SK-N-SH (cell line): ENCODE data around the gene SMARCA4. TPM values are rescaled to one million over a fixed set of nuclear protein-coding genes. Genes with fewer than 3 reads are reported as not detected.

Source experiments
- CTCF ChIA-PET: fragments of 300-600, 350-600 bp; formaldehyde crosslinking; extraction: SDS; loops from one replicate; lab custom pipeline; 2021; lab: Yijun Ruan, JAX
- POLR2A ChIA-PET: fragments of 350-600 bp; sonication (Branson Sonifier 250); formaldehyde crosslinking; extraction: SDS; loops from one replicate; lab custom pipeline; 2020; ENCODE audit warnings: antibody characterized with exemption, inconsistent platforms; lab: Yijun Ruan, JAX
- DNase-seq: peaks from one replicate; pipeline ENCODE4 v3.0.0; 2012
- H2AFZ ChIP-seq: fragments of 200-600 bp; sonication (generic); 2 replicates; pipeline ENCODE4 v1.8.1; 2016; ENCODE audit warnings: antibody characterized with exemption, mild to moderate bottlenecking, low read depth
- H3F3A ChIP-seq: fragments of 200-600 bp; sonication (generic); replicated peaks from 2 replicates; pipeline ENCODE3; 2016; ENCODE audit warnings: antibody characterized with exemption, mild to moderate bottlenecking; ENCODE audit not compliant: insufficient read depth
- H3K27ac ChIP-seq, 2 experiments: fragments of 200-500 bp in 1 of 2; fragments of 200-600 bp in 1 of 2; sonication (Bioruptor generic) in 1 of 2; sonication (generic), shearing (Covaris generic) in 1 of 2; 2 replicates each; pipeline versions ENCODE4 v1.5.1 to v1.6.1; 2014 to 2016; ENCODE audit warnings: low read depth in 2 of 2, inconsistent platforms in 1 of 2, low read length in 1 of 2, mild to moderate bottlenecking in 1 of 2, mixed read lengths in 1 of 2
- H3K27me3 ChIP-seq: fragments of 200-600 bp; sonication (generic), shearing (Covaris generic); 2 replicates; pipeline ENCODE4 v1.6.1; 2016; ENCODE audit warnings: mixed run types; ENCODE audit not compliant: insufficient read depth
- H3K36me3 ChIP-seq, 2 experiments: fragments of 200-500 bp in 1 of 2; fragments of 200-600 bp in 1 of 2; sonication (Bioruptor generic) in 1 of 2; sonication (generic) in 1 of 2; replicated peaks in 1 of 2; 2 replicates each; pipeline versions ENCODE3 to v1.5.1; 2014 to 2016; ENCODE audit warnings: low read length in 1 of 2, mild to moderate bottlenecking in 1 of 2; ENCODE audit not compliant: insufficient read depth in 2 of 2, control insufficient read depth in 1 of 2
- H3K4me1 ChIP-seq, 2 experiments: fragments of 200-500 bp in 1 of 2; fragments of 200-600 bp in 1 of 2; sonication (Bioruptor generic) in 1 of 2; sonication (generic), shearing (Covaris generic) in 1 of 2; 2 replicates each; pipeline versions ENCODE4 v1.5.1 to v1.6.1; 2014 to 2016; ENCODE audit warnings: low read depth in 1 of 2, low read length in 1 of 2, mixed run types in 1 of 2; ENCODE audit not compliant: insufficient read depth in 2 of 2, control insufficient read depth in 1 of 2
- H3K4me2 ChIP-seq: fragments of 200-600 bp; sonication (generic), shearing (Covaris generic); 2 replicates; pipeline ENCODE4 v1.6.1; 2017; ENCODE audit warnings: mixed run types
- H3K4me3 ChIP-seq, 2 experiments: fragments of 200-500 bp in 1 of 2; fragments of 200-600 bp in 1 of 2; sonication (Bioruptor generic) in 1 of 2; sonication (generic), shearing (Covaris generic) in 1 of 2; 2 replicates each; pipeline versions ENCODE4 v1.5.1 to v1.8.1; 2014 to 2016; ENCODE audit warnings: low read depth in 2 of 2, inconsistent platforms in 1 of 2, low read length in 1 of 2, mild to moderate bottlenecking in 1 of 2, mixed read lengths in 1 of 2, moderate library complexity in 1 of 2
- H3K79me2 ChIP-seq: fragments of 200-600 bp; sonication (generic); 2 replicates; pipeline ENCODE4 v1.8.1; 2017; ENCODE audit warnings: mild to moderate bottlenecking; ENCODE audit not compliant: insufficient read depth
- H3K9ac ChIP-seq: fragments of 200-600 bp; sonication (generic); 2 replicates; pipeline ENCODE4 v1.6.1; 2017; ENCODE audit warnings: mixed run types
- H3K9me2 ChIP-seq: fragments of 200-600 bp; sonication (generic); 2 replicates; pipeline ENCODE4 v1.6.1; 2017; ENCODE audit warnings: mixed run types
- H3K9me3 ChIP-seq: fragments of 200-600 bp; sonication (generic); 2 replicates; pipeline ENCODE4 v1.6.1; 2017; ENCODE audit warnings: mixed run types, mild to moderate bottlenecking, moderate library complexity
- H4K20me1 ChIP-seq: fragments of 200-600 bp; sonication (generic); 2 replicates; pipeline ENCODE4 v1.6.1; 2017; ENCODE audit warnings: mild to moderate bottlenecking, mixed run types; ENCODE audit not compliant: insufficient read depth
- CHD2 ChIP-seq: fragments of 150-350 bp; IDR thresholded peaks from 2 replicates; pipeline ENCODE4 v1.6.1; 2018; ENCODE audit warnings: low read length; ENCODE audit not compliant: partially characterized antibody
- CTCF ChIP-seq: fragments of 200-600 bp; sonication (generic); IDR thresholded peaks from 2 replicates; pipeline ENCODE4 v1.6.1; 2017; ENCODE audit warnings: antibody characterized with exemption, mild to moderate bottlenecking, moderate library complexity
- ELF1 ChIP-seq: IDR thresholded peaks from 2 replicates; pipeline ENCODE4 v1.4.0; 2012
- EP300 ChIP-seq, 2 experiments: IDR thresholded peaks; 2 replicates each; pipeline versions ENCODE4 v1.4.0 to v1.6.1; 2012; ENCODE audit warnings: borderline replicate concordance in 1 of 2, low read depth in 1 of 2, low read length in 1 of 2
- GATA2 ChIP-seq: sonication (generic); formaldehyde crosslinking; IDR thresholded peaks from 2 replicates; pipeline ENCODE4 v1.5.0; 2020; ENCODE audit warnings: mild to moderate bottlenecking, missing genetic modification reagents
- JUND ChIP-seq: IDR thresholded peaks from 2 replicates; pipeline ENCODE4 v1.4.0; 2012
- MAX ChIP-seq: IDR thresholded peaks from 2 replicates; pipeline ENCODE4 v1.4.0; 2012; ENCODE audit warnings: low read depth
- MEF2A ChIP-seq: IDR thresholded peaks from 2 replicates; pipeline ENCODE4 v1.4.0; 2012; ENCODE audit warnings: low read depth, borderline replicate concordance
- NFIC ChIP-seq: IDR thresholded peaks from 2 replicates; pipeline ENCODE4 v1.4.0; 2012; ENCODE audit warnings: borderline replicate concordance
- NRF1 ChIP-seq: IDR thresholded peaks from 2 replicates; pipeline ENCODE4 v1.6.1; 2012; ENCODE audit warnings: low read depth, mild to moderate bottlenecking, low read length
- POLR2AphosphoS5 ChIP-seq: IDR thresholded peaks from 2 replicates; pipeline ENCODE4 v1.6.1; 2012; ENCODE audit warnings: low read depth, low read length
- RAD21 ChIP-seq: IDR thresholded peaks from 2 replicates; pipeline ENCODE4 v1.6.1; 2012; ENCODE audit warnings: mild to moderate bottlenecking, low read length
- RCOR1 ChIP-seq: fragments of 150-350 bp; IDR thresholded peaks from 2 replicates; pipeline ENCODE4 v1.6.1; 2017; ENCODE audit warnings: antibody characterized with exemption, low read length
- SMC3 ChIP-seq: IDR thresholded peaks from 2 replicates; pipeline ENCODE4 v1.6.1; 2012; ENCODE audit warnings: low read depth, low read length, improper control_type of control experiment
- TEAD4 ChIP-seq: IDR thresholded peaks from 2 replicates; pipeline ENCODE4 v1.4.0; 2012; ENCODE audit warnings: mild to moderate bottlenecking, borderline replicate concordance; ENCODE audit not compliant: insufficient read depth
- USF1 ChIP-seq: IDR thresholded peaks from 2 replicates; pipeline ENCODE4 v1.4.0; 2012; ENCODE audit warnings: low read depth, borderline replicate concordance
- YY1 ChIP-seq: IDR thresholded peaks from 2 replicates; pipeline ENCODE4 v1.4.0; 2012; ENCODE audit warnings: low read depth, mild to moderate bottlenecking
- WGBS: methylation state at CpG from one replicate; pipeline ENCODE4 v1.1.6; 2017; ENCODE audit warnings: low lambda C conversion rate; 5-methylcytosine and 5-hydroxymethylcytosine counted together
- polyA plus RNA-seq, 3 experiments: library from polyadenylated mRNA; depleted of rRNA; stranded (reverse); fragments of >200 nt; gene quantifications; 2 replicates each; pipeline ENCODE4 v1.2.3, GENCODE V29; 2012

SMARCA4 gene
- polyA plus RNA-seq, 1 of the 3 experiments (the other 2 are of a cell fraction), result 90.7 TPM

GRCh38 chr19:10918359-10918758 lies 42.5 kb upstream of the SMARCA4 start:
- no peak for DNase-seq
- Histone ChIP-seq H3F3A (peaks cover 19% of the 10 kb centered on the region), H3K4me1 (peaks cover 4 to 17% of the 10 kb centered on the region in 2 experiments; a peak in 3 of 4 replicates), H3K9me2 (no peaks in the 10 kb centered on the region), H3K27me3 (no peaks in the 10 kb centered on the region), H3K4me2 (no peak overlapping the region), H3K27ac (no peak overlapping the region), H3K9ac (no peak overlapping the region), H2AFZ (no peak overlapping the region), H3K4me3 (no peak overlapping the region), H3K36me3 (peaks cover 10 to 36% of the 10 kb centered on the region in 2 experiments), H4K20me1 (peaks cover 7% of the 10 kb centered on the region; the same call in 1 of the 2 replicates), H3K9me3 (no peaks in the 10 kb centered on the region), H3K79me2 (no peaks in the 10 kb centered on the region)
- TF ChIP-seq NFIC (no peak), EP300 (IDR thresholded peaks at IDR 0.05; ENCODE audit: borderline replicate concordance in 1 of 2, low read depth in 1 of 2, low read length in 1 of 2) (no peak), USF1 (no peak), GATA2 (no peak), TEAD4 (no peak), RAD21 (no peak), CTCF (no peak), CHD2 (no peak), ELF1 (no peak), POLR2AphosphoS5 (no peak), JUND (no peak), NRF1 (no peak), SMC3 (no peak), MAX (no peak), MEF2A (no peak), RCOR1 (no peak), YY1 (no peak)
- ChIA-PET POLR2A (interaction anchor here (1.2 kb wide), 1 partner anchor 9 kb away, joined by 4 read pairs; no protein-coding TSS in a partner anchor), CTCF (interaction anchor here (1.1 to 3.5 kb wide), 4 partner anchors 11 to 54 kb away, joined by 3 to 11 read pairs (median 4); no protein-coding TSS in a partner anchor)
- WGBS, result 90% methylated on average over 10 of the region's 11 CpGs
